Measurements from ENCODE around the gene PTTG2. TPM values are rescaled to one million over a fixed set of nuclear protein-coding genes. Genes with fewer than 3 reads are reported as not detected.
A peak's percentile ranks its signal among the peaks of the same experiment; 100 is the strongest.

The PTTG2 gene
- total and polyA plus RNA-seq, 2 of the 13 experiments (the other 11 are each of a cell fraction or from before 2014, with no cell fraction given) = not detected

- TF ChIP-seq U2AF2 (IDR thresholded peaks at IDR 0.05; ENCODE audit: low read depth, low read length) = no peak
- TF ChIP-seq ZNF251 (CRISPR knock-in tag; IDR thresholded peaks at IDR 0.05) = no peak
- TF ChIP-seq, protein P1, sequence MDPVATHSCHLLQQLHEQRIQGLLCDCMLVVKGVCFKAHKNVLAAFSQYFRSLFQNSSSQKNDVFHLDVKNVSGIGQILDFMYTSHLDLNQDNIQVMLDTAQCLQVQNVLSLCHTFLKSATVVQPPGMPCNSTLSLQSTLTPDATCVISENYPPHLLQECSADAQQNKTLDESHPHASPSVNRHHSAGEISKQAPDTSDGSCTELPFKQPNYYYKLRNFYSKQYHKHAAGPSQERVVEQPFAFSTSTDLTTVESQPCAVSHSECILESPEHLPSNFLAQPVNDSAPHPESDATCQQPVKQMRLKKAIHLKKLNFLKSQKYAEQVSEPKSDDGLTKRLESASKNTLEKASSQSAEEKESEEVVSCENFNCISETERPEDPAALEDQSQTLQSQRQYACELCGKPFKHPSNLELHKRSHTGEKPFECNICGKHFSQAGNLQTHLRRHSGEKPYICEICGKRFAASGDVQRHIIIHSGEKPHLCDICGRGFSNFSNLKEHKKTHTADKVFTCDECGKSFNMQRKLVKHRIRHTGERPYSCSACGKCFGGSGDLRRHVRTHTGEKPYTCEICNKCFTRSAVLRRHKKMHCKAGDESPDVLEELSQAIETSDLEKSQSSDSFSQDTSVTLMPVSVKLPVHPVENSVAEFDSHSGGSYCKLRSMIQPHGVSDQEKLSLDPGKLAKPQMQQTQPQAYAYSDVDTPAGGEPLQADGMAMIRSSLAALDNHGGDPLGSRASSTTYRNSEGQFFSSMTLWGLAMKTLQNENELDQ (CRISPR knock-in tag; IDR thresholded peaks at IDR 0.05; ENCODE audit: borderline replicate concordance) = no peak
- no peak for TF ChIP-seq IRF2 (CRISPR knock-in tag; IDR thresholded peaks at IDR 0.05)
- TF ChIP-seq HOXA7 (CRISPR knock-in tag; IDR thresholded peaks at IDR 0.05) = no peak
- no peak for TF ChIP-seq LCORL (IDR thresholded peaks at IDR 0.05)
- TF ChIP-seq LCORL (CRISPR knock-in tag; IDR thresholded peaks at IDR 0.05) = no peak
- TF ChIP-seq TBX3 (IDR thresholded peaks at IDR 0.05; ENCODE audit: borderline replicate concordance) = no peak
- peak; percentile 38; the same call in 1 of the 2 replicates for TF ChIP-seq GATAD2A (CRISPR knock-in tag; IDR thresholded peaks at IDR 0.05)
- TF ChIP-seq TCF7L2 (IDR thresholded peaks at IDR 0.05; ENCODE audit: low read depth, low read length) = no peak
- TF ChIP-seq NFRKB (IDR thresholded peaks at IDR 0.05) = no peak
- peak; percentile 39; the same call in 1 of the 2 replicates for TF ChIP-seq SIN3A (IDR thresholded peaks at IDR 0.05; ENCODE audit: borderline replicate concordance, low read depth, low read length)
- TF ChIP-seq SMAD3 (CRISPR knock-in tag; IDR thresholded peaks at IDR 0.05) = no peak
- TF ChIP-seq LRRFIP1 (CRISPR knock-in tag; conservative IDR thresholded peaks at IDR 0.05) = no peak
- no peak for TF ChIP-seq ZNF367 (CRISPR knock-in tag; IDR thresholded peaks at IDR 0.05; ENCODE audit: borderline replicate concordance)
- TF ChIP-seq JUNB (CRISPR knock-in tag; IDR thresholded peaks at IDR 0.05; ENCODE audit: borderline replicate concordance) = no peak
- no peak for TF ChIP-seq RAD21 (CRISPR knock-in tag; IDR thresholded peaks at IDR 0.05)
- TF ChIP-seq SP140L (CRISPR knock-in tag; IDR thresholded peaks at IDR 0.05; ENCODE audit: borderline replicate concordance) = no peak
- no peak for TF ChIP-seq EP300 (IDR thresholded peaks at IDR 0.05; ENCODE audit: low read depth in 2 of 2, low read length in 2 of 2)
- TF ChIP-seq EP300 (CRISPR knock-in tag; IDR thresholded peaks at IDR 0.05; ENCODE audit: borderline replicate concordance) = no peak
- TF ChIP-seq TBX2 (CRISPR knock-in tag; IDR thresholded peaks at IDR 0.05; ENCODE audit: borderline replicate concordance) = no peak
- TF ChIP-seq ZMYM4 (CRISPR knock-in tag; IDR thresholded peaks at IDR 0.05) = no peak
- 0 out of 2 replicates have a peak, but pooled peaks have one; percentile 22 for TF ChIP-seq PHF8 (CRISPR knock-in tag; IDR thresholded peaks at IDR 0.05)
- no peak for TF ChIP-seq CC2D1A (CRISPR knock-in tag; IDR thresholded peaks at IDR 0.05)
- no peak for TF ChIP-seq ZMAT5 (CRISPR knock-in tag; IDR thresholded peaks at IDR 0.05; ENCODE audit: borderline replicate concordance, low read depth)
- no peak for TF ChIP-seq ZNF615 (CRISPR knock-in tag; IDR thresholded peaks at IDR 0.05; ENCODE audit: borderline replicate concordance)
These were observed 16.8 kb downstream of the PTTG2 start (continued) for GRCh38 chr4:37976991-37977470.

Data from HepG2 (cell line).